NB4 (cell line): Measurements from ENCODE around the gene DOCK6.

Experiments used
- CTCF ChIP-seq: IDR thresholded peaks from one replicate; pipeline ENCODE4 v1.5.1; 2012; ENCODE audit warnings: low read depth, low read length
- TF ChIP-seq, protein P1 (sequence below): IDR thresholded peaks from 2 replicates; pipeline ENCODE4 v1.6.1; 2011; ENCODE audit warnings: low read depth, low read length

DNA sequence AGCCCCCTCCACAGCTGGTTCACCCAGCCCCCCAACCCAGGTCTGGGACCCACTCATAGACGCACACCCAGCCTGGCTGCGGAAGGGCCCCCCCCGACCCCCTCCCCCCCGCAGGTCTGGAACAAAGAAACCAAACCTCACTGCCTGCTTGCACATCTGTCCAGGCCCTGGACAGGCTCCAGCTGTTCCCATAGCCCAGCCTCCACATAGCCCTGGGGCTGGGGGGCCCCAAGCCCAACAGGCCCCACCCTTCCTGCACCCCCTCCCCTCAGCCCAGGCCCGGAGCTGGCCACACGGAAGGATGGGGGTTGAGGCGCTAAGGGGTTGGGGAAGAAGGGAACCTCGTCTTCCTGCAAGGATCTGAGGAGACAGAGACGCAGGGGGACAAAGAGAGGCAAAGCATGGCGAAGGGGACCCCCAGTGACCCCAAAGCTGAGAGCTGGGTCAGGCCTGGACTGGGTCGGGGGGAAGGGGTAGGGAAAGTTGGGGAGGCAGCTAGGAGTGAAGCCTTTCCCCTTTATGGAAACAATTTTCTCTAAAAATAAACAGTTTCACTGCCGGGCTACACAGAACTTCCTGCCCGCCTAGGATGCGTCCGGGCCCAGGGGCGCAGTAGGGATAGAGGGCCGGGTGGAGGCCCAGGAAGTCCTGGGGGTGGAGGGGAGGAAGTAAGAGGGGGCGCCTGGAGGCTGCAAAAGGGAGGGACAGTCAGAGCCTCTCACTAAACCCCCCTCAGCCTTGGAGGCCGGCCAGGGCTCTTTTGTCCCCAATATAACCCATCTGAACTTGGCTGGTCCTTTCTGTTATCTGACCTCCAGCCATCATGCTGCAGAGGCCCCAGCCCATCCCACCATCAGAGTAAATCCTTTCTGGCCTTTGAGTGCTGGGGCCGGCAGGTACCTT is 67.4 kb downstream of the DOCK6 start:
- TF ChIP-seq CTCF: no peak
- TF ChIP-seq, protein P1, sequence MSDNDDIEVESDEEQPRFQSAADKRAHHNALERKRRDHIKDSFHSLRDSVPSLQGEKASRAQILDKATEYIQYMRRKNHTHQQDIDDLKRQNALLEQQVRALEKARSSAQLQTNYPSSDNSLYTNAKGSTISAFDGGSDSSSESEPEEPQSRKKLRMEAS: no peak
